Hematopoietic multipotent progenitor cell treated with erythropoietin and hydrocortisone succinate and interleukin-3 and kit ligand, for 6 days (in vitro differentiated cells): ENCODE results near the gene MAD1L1.
"Not testable (repeated sequence)": the region's sequence is repeated elsewhere in the genome, so short reads cannot be mapped to it uniquely, and the experiment has no call there.

ENCODE experiments used
- DNase-seq: peaks from one replicate; pipeline ENCODE4 v3.0.0-alpha.2; 2015

Gene MAD1L1

DNA sequence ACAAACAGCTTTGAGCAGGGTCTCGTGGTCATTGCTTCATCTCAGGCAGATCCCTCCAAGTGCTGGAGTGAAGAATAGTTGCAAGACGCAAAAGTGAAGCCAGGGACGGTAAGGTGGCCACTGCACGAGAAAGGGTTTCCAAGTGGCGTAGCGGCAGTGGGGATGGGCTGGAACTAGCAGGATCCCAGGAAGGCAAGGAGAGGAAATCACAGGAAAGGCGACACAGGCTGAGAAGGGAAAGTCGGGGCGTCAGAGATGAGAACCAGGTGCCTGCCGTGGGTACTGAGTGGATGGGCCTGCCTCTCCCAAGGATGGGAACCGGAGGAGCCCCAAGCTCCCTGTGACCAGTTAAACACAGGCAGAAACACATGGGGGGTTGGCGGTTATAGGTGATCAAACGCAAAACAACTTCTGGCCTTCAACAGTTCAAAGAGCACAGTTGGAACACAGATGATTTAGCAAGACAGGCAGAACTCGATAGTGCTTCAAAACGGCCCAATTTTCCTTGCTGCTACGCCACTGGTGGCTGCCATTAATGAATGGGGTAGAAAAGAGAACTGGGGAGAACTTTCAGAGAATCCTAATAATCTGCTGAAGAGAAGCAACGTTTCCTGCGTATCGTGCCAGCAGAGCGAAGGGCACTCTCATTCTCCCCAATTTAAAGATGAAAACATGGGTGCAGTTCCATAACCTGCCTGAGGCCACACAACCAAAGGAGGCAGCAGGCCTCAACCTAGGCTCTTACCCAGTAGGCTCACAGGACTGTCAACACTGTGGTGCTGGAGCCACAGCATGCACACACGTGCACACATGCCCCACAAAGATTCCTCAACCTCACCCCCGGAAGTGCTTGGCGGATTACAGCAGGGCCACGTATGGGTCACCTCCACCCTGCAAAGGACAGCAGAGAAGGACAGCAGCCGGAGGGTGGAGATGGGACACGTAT, 61.9 kb downstream of the MAD1L1 start:
- DNase-seq: no peak

DNA sequence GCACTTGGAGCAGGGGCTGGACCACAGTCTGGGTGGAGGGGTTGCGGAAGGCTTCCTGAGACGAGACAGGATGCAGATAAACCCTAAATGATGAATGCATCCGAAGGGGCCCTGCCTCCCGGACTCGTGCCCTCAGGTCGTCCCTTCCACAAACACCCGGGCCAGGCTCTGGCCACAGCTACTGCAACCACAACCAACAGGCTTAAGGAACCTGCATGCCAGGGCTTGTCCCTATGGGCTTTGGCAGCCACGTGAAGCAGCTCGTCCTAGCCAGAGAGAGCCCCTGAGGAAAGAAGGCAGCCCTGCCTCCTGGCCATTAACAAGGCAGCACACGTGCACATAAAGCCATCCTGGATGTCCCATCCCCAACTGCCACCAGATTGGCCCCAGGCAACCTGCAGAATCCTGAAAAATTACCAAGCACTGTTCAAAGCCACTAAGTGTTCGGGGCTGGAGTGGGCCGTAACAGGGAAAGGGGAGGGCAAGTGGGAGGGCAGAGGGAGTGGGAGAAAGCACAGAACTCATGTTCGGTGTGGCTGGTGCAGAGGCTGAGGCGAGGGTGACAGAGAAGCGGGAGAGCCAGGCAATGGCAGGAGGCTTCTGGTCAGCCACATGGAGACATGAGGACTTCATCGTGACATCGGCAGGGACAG, 62.7 kb downstream of the MAD1L1 start:
- DNase-seq: no peak

DNA sequence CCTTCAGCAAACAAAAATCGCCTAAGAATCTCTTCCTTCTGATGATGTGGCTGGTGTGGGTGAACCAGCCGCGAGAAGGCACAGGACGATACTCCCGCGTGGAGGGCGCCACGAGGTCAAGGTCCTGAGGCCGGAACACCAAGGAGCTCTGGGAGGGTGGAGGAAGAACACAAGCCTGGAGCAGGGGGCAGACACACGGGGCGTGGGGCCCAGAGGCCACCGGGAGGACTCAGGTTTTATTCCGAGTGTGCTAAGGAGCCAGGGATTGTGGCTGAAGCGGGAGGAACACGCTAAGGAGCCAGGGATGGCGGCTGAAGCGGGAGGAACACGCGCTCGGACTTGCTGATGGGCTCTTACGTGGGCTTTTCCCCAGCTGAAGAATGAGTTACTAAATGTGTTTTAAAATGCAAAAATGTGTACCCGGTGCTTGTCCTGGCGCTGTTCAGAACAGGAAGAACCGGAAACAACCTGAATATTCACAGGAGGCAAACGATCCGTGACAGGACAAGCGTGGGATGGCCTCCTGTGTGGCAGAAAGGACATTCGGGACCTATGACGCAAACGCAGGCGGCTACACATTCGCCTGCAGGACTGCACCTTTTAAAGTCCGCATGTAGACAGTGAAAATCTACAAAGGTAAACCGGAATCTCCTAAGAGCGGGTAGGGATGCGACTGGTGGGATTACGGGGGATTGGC, 64.0 kb downstream of the MAD1L1 start:
- no peak for DNase-seq

DNA sequence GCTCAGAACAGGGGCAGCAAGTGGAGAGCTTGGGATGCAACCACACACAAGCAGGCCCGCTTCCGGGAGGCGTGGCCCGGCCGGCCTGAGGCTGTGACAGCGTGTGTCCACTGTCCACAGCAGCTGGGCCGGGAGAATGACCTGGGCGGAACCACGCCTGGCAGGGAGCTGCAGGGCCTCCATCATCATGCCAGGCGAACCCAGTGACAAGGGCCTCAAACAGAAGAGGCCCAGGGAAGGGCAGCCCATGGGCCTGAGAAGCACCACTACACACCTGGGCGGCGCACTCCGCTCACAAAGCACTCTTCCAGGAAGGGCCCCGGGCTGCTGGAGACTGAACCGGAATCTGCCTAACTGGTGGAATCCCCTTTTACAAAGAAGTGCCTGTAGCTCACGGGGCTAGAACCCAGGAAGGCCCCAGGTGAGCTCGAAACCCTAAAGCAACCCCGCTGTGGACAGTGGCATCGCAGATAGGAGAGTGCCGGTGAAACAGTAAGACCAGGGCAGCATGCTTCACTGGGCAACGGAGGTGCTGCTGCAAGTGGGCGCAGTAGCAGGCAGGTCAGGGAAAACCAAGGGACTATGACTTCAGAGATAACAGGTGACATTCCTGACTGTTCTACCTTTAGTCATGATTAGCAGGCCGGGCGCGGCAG, 66.0 kb downstream of the MAD1L1 start:
- no peak for DNase-seq

DNA sequence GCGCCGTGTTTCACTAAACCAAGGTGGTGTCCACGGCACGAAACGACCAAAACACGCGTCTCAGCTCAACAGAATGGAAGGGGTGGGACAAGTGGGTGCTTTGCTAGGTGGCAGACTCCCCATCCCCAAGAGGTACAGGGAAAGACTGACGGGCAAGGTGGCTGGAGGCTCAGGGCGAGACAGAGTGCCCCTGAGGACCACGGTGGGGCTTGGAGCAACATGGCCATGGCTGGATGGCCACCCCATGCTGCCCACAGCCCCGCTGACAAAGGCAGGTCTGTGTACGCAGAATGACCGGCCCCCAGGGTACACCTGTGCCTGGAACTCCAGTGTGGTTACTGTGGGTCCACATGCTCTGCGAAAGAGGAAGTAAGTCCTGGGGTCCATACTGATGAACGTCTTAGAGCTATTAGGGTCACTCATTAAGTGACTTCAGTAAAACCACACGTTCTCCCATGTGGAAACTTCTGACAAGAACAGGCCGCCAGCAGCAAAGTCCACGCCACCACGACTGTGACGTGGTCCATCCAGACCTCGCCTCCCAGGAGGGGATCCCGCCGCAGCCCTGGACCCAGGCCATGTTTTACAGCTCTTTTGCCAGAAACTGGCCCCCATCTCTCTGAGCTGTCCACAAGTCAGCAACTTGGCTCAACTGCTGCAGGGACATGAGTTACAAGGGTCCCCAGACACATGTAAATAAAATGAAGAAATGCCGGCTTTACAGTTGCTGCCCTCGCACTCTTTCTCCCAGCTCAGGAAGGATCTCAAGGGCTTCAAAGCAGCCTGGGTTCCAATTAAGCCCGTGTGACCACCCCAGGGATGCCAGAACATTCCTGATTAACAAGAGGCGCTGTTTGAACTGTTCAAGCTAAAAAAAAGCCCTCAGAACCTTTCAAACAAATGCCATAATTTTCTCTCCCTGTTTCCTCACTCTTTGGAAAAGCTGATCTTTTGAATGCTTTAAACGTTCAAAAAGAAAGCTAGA, 66.8 kb downstream of the MAD1L1 start:
- DNase-seq: peak; percentile 24

DNA sequence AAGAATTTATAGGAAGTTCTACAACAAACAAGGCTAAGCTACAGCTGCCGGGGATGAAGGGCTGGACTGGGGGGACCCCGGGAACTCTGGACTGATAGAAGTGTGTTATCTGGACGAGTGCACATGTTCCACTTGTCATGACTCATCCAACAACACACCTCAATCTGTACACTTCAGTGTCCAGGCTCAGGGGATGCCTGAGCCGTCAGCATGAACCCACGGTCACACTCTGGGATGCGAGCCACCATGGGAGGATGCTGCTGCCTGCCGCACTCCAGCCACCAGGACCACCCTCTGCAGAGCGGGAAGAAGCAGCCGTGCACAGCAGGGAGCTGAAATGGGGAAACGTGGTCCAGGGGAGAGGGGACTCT, 67.5 kb downstream of the MAD1L1 start:
- DNase-seq: peak; percentile 60

DNA sequence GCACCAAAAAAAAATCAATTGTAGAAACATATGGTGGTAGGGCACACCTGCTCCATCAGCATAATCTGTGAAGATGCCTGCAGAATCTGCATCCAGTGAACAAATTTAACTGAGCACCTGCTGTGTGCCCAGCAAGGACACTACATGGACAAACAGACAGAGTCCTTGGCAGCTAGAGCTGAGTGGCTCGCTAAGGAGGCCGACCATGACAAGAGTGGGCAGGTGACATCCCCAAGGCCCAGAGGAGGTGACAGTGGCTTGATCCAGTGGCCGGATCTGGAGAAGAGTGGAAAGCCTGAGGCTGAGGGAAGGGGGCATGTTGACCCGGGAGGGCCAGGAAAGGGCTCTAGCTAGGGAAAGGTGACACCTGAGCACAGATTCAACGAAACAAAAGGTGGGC, 68.1 kb downstream of the MAD1L1 start:
- no peak for DNase-seq

DNA sequence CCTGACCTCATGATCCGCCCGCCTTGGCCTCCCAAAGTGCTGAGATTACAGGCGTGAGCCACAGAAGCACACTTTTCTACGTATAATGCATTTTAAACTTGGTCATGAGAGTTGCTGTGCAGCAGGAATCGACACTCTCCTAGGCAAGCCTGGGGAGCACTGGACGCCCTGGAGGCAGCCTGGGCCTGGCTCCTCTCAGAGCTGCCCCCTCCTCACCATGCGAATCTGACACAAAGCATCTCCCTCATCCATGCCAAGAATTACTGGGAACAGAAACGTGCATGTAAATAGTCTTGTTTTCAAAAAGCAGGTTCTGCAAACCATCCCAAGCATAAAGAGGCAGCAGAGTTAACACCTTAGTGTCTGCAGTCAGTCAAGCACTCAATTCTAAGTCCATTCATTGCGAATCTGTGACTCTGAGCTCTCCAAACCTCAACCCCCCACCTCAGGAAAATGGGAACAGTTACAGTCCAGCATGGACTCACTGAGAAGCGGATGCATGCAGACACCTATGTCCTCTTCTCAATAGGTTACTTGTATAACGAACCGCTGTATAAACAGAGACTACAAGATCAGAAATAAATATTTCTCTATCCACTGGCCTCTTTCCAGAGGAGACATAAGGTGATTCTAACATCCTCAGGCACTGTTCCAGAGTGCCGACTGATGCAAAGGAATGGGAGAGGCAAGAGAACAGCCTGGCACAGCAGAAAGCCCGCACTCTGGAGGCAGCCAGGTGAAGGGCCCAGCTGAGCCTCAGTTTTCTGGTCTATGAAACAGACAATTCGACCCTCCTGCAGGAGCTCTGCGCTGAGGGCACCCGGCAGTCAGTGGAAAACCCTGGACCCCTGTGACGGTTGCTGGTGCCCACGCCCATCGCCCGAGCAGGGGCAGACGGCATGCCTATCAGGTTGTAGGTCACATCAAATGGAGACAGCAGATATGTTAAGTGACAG, 68.9 kb downstream of the MAD1L1 start:
- DNase-seq: no peak

DNA sequence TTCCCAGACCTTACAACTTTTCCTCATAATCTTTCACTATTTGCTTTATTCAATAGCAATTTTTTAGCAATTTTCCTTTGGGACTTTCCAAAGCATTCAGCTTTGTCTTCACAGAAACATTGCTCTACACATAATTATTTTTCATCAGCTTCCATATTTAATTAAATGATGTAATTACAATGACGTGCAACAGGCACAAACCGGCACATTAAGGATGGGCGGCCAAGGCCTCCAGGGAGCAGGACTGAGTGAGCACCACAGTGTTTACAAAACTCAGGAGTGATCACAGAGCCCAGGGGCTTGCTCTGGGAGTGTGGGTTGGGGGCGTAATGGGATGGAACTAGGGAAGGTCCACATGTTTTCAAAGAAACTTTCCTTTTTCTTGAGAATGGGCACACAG, 69.8 kb downstream of the MAD1L1 start:
- no peak for DNase-seq

DNA sequence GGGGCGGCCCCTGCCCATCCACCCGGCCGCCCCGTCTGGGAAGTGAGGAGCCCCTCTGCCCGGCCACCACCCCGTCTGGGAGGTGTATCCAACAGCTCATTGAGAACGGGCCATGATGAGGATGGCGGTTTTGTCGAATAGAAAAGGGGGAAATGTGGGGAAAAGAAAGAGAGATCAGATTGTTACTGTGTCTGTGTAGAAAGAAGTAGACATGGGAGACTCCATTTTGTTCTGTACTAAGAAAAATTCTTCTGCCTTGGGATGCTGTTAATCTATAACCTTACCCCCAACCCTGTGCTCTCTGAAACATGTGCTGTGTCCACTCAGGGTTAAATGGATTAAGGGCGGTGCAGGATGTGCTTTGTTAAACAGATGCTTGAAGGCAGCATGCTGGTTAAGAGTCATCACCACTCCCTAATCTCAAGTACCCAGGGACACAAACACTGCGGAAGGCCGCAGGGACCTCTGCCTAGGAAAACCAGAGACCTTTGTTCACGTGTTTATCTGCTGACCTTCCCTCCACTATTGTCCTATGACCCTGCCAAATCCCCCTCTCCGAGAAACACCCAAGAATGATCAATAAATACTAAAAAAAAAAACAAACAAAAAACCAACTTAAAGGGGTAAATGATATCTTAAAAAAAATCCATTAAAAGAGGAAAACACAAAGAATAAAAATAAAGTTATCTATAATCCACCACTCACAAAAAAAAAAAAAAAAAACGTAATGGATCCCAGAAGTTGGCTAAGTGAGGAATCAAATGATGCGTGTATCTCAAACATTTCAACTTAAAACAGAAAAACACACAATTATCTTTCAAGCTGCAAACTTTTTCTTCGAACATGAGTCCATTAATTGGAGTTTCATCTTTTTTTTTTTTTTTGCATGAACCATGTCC, 70.5 kb downstream of the MAD1L1 start:
- DNase-seq: not testable (repeated sequence)

DNA sequence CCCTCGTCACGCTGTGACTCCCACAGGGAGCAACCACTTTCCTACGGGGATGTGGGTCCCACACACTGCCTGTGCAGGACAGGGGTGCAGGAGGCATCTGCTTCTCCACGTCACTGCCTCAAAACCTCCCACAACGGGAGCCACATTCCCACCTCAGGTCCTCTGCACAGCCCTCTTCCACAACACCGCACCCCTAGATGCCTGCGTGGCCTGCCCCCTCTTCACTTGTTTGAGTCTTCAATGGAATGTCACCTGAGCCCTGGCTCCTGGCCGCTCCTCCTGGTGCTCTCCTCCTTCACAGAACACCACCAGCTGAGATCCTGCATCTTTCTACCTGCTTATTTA, 73.6 kb downstream of the MAD1L1 start:
- DNase-seq: no peak

DNA sequence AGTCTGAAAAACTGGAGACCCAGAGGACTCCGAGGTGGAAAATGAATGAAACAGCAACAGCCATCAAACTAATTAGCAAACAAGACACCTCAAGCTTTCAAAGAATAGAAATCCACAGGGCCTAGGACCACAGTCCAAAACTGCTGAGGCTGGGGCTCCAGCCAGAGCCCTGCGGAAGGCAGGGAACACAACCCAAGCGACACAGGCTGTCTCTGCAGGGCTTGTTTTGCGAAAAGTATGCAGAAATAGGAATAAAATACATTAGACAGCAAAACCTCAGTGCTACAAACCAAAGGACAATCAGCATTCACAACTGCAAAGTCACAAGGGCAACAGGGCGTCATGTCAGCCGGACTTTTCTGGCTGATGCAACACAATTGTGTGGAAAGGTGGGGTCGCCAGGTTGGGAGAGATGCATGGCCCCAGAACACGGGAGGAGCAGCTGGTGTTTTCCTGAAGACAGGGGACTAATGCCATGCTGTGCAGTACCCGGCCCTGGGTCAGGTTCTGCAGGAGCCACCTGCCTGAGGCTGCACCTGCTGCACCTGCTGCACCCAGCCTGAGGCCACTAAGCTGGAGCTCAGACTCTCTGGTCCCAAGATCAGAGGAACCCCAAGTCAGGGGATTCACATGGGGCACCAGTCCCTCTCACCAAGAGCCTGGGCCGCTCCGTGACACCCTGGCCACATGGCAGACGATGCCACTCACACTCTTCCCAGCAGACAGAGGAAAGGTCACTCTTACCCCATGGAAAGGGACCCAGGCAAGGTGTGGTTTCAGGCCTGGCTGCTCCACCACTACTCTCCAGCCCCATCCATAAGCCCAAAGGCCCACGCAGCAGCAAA, 74.2 kb downstream of the MAD1L1 start:
- DNase-seq: no peak

DNA sequence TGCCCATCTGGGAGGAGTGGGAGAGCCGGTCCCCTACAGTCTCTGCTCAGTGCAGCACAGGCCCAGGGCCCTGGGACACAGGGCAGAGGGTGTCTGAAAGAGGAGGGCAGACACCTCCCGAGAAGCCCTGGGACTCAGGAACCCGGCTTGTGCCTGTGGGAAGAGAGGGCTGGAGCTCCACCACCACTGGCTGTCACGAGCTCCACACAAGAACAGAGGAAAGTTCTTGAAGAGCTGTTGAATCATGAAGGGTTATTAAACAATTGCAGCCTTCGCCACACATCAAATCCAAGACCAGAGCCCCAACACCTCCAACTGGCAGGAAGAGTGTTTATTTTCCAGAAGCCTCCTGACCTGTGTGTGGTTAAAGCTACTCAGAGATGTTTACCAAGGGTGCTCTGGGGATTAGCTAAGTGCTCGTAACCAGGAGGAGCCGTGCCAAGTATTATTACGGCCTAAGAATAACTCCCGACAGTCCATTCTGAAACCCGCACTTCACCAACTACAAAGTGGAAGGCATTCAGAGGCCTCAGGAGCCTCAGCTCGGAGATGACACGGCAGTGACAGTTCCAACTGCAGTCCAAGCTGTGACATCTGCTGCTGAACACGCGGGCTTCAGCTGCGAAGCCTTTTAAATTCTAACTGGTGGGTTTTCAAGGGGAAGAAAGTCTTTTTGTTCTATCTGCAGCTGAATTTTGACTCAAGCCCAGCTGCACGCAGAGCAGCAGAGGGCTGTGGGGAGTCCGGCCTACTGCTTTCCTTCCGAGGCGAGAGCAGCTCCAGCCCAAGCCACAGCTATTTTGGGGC, 75.1 kb downstream of the MAD1L1 start:
- no peak for DNase-seq

DNA sequence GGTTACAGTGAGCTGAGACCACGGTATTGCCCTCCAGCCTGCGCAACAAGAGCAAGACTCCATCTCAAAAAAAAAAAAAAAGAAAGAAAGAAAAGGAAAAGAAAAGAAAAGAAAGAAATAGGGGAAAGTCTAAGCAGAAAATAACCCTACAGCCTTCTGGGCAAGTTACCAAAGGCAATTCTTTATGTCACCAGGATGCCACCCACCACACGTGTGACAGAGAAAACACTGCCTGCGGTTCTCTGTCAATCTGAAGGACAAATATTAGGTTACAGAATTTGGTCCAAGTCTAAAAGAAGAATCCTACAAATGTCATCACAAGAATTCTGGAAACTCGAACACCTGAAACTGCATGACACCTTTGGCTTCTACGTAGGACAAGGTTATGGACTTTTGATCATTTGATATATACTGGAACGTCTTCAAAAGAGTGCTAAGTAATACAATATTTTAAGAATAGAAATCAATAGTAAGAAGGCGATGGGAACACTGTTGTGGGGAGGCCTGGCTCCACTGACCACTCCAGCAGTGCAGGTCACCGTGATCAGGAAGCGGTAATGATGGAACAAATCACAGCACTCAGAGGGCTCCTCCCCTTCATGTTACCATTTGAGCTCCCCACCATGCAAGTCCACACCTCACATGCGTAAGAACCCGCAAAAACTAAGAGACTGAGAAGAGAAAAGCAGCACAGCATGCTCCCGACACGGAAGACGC, 75.8 kb downstream of the MAD1L1 start:
- no peak for DNase-seq

DNA sequence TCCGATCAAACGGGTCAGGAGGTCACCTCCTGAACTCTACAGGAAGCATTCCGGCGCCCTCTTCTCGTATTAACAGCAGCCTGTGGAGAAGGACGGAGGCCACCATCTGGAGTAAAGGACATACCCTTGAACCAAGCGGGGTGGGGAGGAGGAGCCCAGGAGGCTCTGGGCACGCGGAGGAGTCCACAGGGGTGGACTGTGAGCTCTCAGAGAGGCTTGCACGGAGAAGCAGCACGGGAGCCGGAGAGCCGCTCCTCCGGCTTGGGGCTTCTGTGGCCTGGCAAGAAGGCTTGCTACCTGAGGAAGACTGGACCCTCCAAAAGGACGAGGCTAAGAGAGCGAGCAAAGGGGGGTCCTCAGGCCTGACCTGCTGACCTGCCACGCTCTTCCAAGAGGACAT, 77.9 kb downstream of the MAD1L1 start:
- DNase-seq: no peak

DNA sequence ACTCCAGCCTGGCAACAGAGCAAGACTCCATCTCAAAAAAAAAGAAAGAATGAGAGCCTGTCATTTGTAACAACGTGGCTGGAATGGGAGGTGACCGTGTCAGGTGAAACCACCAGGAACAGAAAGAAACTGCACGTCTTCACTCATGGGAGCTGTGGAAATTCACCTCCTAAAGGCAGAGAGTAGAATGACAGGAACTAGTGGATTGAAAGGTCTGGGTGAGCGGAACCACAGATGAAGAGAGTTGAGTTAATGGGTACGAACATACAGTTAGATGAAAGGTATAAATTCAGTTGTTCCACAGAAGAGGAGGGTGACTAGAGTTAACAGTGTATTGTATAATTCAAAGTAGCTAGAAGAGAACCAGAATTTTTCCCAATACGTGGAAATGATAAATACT, 78.6 kb downstream of the MAD1L1 start:
- DNase-seq: no peak

DNA sequence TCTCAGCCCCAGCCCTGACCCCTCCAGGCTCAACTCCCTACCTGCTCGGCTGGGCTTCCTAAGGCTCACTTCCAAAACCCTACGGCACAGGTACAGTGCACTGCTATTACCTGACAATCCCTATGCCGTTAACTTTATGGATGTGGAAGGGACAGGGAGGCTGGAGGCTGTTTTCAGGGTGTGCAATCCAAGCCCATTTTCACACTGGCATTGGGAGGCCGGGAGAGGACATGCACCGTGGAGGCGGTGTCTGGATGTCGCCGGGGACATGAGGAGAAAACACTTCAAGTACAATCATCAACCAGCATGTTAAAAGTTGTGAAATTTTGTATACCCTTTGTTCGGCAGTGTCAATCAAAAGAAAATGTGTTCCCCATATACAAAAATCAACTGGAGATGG, 80.1 kb downstream of the MAD1L1 start:
- no peak for DNase-seq
